NOMO-1 treated with dmso at 0.1 percent for 144 hours (cell line): ENCODE data around the gene SNX24.
A peak's percentile ranks its signal among the peaks of the same experiment; 100 is the strongest.
"Not testable (repeated sequence)": the region's sequence is repeated elsewhere in the genome, so short reads cannot be mapped to it uniquely, and the experiment has no call there.

ENCODE experiments used
- DNase-seq: peaks from one replicate; lab custom pipeline; 2025; ENCODE audit not compliant: unreplicated experiment; lab: John Stamatoyannopoulos, UW

SNX24 gene

DNA sequence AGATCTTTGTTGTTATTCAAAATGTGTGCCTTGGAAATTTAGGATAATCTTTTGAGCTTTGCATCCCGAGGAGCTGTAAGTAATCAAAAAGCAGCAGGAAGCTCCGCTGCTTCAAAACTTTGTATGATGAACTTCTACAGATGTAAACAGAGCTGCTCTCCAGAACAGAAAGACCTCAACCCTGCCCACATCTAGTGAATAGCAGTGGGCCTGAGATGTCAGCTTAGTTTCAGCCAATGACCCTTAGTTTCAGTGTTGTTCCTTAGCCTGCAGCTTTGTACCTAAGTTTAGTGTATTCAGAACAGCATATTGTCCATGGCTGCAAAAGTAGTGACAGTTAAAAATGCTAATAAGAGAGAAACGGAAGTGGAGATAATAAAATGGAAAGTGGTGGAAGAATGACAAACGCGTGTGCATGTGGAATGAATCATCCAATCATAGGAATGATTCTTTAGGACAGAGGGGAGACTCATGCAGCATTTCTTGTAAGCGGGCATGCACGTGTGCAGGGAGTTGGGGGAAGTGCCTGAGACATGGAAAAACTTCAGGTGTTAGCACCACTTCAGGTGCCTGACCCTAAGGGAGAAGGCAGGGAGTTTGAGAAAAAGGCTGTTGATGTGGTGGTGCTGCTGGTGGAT lies 24.9 kb downstream of the SNX24 start:
- no peak for DNase-seq

DNA sequence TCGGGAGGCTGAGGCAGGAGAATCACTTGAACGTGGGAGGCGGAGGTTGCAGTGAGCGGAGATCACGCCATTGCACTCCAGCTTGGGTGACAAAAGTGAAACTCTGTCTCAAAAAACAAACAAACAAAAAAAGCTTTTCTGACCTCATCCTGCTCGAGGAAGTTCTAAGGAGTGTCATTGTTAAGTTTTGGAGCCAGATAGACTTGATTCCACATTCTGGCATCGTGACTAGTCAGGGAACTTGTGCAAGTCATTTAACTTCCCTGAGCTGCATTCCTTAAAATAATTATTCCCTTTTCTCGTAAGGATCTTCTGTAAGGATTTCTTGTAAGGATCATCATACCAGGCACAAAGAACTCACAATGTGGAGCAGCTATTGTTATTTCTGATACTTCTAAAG lies 26.2 kb downstream of the SNX24 start:
- no peak for DNase-seq

DNA sequence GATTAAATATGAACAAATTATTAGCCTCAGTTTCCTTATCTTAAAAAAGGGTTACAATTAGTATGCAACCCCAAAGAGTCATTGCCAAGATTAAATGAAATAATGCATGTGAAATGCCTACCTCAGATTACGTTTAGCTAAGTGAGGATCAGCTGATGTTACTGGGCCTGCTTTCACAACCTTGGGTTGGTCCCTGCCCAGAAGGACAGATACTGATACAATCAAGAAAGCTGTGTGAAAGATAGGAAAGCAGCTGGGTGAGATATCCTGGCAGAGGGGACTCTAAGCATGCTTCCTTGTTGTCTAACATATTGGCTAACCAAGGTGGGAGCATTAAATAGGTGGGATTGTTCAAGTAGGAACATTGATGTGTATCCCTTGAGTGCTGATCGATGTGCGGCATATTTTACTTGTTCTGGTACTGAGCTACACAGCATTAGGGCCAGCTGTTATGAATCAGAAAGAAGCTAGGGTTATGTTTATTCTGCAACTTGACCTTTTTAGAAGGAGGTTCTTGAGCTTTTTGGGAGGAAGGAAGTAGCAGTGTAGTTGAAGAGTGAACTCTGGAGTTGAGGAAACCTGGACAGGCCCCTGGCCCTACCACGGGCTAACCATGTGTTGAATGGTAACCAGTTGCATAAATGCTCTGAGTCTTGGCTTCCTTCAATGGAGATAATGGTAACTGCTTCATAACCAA lies 28.9 kb downstream of the SNX24 start:
- DNase-seq: no peak

DNA sequence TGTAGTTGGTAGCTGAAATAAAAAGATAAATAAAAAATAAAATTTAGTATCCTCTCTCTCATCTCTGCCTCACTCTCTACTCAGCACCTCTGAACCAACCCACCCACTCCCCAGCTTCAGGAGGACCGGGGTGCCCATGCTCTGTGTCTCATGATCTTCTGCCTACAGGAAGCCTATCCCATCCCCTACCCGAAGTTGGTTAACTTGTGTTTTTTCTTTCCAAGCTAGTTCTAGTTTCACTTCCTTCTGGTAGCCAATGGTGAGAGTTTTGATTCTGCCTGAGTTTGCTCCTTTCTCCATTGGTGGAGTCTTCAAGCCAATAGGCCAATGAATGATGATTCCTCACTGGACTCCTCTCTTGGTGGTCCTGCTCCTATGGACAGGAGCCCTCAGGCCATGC lies 32.1 kb downstream of the SNX24 start:
- DNase-seq: peak; percentile 57

DNA sequence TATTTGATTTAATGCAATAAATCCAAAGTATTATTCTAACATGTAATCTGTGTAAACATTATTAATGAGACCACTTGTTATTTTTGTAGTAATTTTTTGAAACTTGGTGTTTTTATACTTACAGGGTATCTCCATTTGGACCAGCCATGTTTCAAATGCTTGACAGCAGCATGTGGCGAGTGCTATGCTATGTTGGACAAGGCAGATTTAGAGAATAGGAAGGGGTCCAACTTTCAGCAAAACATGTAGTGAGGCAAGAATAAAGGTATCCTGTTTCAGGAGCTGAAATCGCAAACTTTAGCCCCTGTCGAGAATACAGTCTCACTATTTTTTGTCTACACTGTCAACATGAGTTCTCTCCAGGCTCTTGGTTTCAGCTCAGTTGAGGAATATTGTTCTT lies 33.7 kb downstream of the SNX24 start:
- no peak for DNase-seq

DNA sequence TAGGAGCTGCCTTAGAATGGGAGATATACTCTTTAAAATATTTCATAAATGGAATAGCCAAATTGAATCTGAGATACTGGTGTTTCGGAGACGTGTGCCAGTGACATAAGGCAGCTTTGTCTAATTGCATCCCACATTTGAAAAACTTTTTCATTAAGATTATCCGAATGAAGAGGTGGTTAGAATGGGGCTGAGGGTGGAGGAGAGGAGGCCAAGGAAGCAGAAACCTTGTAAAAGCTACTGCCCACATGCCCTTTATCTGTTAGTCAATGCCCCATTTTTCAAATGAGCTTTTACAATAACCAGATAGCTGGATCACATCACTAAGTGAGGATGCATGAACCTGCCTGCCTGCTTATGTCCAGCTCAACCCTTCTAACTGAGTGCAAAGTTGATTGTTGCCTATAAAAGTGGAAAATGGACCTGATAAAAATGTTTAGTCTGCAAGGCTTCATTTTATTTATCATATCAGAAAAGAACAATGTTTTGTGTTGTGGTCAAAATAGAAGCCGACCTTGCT lies 34.8 kb downstream of the SNX24 start:
- DNase-seq: no peak

DNA sequence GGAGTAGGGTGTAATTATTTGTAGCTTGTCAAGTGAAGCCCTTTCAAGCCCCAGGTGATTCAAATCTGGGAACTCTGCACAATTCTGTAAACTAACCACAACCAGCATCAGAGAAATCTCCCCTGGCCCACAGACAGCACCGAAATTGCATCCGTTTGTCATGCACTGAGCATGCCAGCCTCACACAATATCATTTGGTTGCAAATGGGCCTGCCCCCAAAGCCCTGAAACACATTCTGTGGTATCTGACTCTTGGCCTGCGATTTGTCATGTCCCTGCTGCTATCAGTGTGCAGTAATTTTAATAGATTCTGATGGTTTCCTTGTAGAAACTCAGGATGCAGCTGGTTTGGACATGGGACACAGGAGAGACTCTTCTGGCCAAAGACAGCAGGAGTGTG lies 35.3 kb downstream of the SNX24 start:
- DNase-seq: no peak

DNA sequence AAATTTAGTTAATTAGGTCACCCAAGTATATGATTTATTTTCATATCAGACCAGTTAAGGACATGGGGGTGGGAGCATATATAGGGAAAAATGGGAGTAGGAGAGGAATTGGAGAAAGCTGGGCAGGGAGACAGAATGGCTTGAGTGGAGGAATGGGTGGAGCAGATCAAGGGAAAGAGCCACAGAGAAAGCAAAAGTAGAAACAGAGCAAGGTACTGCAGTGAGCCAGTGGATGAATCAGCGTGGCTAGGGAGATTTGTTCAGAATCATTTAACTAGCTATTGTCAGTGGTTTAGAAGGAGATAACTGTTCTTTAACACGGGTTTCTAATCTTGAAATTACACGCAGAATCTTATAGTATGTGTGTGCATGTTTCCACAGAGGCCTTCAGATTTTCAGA lies 37.4 kb downstream of the SNX24 start:
- no peak for DNase-seq

DNA sequence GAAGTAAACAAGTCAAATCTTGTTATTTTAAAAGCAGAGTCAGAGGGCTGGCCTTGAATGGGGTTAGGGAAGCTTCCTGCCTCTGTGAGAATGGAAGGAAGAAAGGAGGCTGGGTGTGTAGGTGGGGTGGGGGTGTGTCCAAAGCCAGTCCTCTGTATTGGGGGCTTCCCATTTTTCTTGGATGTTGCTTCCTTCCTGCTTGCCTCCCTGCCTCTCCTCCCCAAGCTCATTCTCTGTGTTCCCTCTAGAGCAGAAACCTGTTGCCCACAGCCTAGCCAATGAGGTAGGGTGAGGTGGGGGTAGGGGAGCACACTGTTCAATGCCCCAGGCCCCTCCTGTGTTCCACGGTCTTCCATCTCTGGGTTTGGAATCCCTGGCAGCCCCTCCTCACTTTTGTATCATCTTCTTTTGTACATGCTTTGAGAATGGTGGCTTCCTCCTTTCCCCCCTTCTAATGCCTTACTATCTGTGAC lies 39.7 kb downstream of the SNX24 start:
- no peak for DNase-seq

DNA sequence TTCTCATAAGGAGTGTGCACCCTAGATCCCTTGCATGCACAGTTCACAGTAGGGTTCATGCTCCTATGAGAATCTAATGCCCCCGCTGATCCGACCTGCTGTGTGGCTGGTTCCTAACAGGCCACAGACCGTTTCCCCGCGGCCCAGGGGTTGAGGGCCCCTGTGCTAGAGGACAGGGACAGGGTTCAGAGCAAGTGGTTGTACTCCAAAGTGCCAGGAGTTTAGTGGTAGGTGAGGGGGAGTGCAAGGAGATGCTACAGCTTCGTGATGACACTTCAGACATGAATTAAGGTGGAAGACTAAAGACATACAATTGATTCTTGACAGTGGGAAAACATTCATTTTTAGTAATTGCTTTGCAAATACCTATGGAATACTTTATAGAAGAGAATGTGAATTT lies 40.5 kb downstream of the SNX24 start:
- no peak for DNase-seq

DNA sequence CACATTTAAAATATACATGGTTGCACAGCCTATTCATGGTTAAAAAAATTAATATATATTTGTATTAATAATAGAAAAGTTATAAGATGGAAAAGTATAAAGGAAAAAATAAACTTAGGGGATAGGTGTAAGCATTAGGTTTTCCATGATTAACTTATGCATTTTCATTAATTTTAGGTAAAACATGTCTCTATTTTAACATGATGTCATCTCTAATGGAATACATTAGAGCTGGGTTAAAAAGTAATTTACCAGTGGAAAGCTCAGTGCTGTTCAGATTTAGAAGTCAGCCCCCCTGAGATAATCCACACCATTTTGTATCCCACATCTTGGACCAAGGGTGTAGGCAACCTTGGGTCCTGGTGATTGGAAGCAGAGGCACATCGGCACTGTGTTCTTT lies 49.7 kb downstream of the SNX24 start:
- no peak for DNase-seq

DNA sequence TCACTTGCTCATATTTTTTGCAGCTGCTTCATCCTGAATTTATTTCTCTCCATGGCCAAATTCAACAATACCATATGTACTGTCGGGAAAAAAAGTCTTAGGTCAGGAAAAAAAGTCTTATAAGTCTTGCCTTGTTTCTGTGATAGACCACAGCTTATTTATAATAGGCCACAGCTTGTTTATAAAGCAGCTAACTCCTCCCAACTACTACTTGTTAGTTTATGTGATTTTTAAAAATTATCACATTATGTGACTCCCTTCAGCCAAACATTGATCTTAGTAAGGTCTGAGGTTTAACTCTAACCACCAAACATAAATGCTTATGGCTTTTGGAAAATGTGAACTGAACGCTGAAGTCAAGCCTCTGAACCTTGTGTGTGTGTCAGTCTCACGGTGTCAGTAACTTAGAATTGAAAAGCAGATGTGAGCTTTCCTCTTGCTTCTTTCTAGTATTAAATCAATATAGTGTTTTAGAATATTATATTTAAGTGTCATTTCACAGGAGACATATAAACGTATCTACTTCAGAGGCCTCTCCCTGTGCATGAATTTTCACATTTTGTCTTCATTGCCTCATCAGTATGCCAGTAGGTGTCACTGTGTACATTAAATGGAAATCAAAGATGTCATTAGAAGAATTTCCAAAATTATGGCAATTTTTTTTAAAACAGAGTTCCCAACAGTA lies 51.3 kb downstream of the SNX24 start:
- DNase-seq: no peak

DNA sequence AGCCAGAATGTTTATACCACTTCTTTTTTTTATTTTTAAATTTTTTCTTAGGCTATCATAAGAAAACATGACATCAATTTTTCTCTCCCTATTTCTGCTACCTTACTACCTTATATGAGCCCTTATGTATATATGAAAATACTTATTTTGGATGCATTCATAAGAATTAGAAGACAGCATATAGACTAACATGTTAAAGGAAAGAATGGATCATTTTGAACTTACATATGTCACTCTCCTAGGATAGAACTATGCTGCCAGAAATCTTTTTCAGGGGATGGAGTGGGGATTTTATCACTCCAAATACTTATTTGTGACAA lies 51.8 kb downstream of the SNX24 start:
- no peak for DNase-seq

DNA sequence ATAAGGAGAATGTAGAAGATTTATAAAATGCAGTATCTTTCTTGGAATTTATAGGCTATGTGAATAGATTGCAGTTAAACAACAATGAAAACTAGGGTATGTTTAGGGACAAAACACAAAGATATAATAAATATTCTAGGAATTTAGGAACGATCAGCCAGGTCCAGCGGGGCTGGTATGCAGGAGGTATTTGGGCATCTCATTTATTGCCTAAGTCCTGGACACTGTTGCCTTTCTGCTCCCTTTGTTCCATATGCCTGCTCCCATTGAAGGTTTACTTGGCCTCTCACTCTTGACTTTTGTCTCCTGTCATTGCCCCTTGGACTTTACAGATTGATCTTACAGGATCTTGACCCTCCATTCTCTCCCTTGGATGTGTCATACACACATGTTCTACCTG lies 55.9 kb downstream of the SNX24 start:
- DNase-seq: no peak

DNA sequence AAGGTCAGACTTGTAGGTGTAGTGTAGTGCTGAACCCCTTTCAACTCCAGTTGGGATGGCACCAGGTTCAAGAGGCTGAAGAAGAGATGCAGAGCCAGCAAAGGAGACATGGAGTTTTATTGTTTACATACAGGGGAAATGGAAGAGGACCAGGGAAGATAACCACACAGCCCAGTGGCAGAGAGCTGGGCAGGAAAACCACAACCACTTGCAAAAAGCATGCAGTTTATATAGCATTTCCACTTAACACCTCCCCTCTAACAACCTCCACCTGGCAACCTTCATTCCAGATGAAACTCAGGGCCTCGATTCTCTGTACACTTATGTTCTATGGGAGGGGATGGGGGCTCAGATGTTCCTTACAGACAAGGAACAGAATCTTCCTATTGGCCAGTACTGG lies 56.9 kb downstream of the SNX24 start:
- DNase-seq: no peak

DNA sequence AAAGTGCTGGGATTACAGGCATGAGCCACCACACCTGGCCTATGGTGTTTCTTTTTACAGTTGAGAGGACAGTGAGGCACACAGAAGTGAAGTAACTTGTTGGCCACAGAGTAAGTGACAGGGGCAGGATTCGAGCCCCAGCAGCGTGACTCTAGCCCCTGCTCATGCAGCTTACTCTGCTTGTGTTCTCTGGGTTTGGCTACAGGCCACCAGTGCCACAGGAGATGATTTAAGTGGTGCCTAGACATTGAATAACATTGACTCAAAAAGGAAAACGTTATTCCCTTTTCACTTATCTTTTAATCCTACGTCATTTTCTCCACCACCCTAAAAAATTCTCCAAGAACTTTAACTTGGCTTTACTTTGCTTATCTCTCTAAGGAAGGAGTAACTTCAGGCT lies 61.4 kb downstream of the SNX24 start:
- DNase-seq: no peak

DNA sequence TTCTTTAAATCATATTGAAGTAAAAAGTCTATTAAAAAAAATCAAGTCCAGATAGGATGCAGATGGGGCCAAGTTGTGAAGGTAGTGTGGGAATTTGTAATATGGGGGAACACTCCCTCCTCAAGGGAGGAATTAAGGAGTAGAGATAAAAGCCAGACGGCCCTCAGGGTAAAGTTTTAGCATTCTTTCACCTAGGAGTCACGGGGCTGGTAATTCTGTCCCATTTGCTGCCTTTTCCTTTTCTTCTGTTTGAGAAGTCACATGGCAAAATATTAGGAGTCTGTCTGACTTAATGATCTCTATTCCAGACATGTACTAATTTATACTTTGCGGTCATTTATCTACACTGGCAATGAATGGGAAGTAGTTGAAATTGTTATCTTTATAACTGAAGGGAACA lies 61.9 kb downstream of the SNX24 start:
- no peak for DNase-seq

DNA sequence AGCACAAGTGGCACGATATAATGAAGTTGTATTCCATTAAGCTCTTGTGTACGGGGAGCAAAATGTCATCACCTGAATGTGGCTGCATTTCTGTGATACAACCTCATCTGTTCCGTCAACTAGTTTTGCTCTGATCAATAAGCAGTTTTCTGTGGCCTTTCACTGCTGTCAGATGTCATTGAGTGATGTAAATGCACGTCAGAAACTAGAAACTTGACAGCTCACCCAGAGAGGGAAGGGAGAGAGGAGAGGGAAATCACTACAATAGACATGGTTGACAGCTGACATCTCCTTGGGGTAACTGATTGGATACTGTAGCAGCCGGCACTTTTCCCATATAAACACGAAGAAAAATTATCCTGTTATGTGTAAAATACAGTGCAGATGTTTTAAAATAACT lies 62.7 kb downstream of the SNX24 start:
- DNase-seq: no peak

DNA sequence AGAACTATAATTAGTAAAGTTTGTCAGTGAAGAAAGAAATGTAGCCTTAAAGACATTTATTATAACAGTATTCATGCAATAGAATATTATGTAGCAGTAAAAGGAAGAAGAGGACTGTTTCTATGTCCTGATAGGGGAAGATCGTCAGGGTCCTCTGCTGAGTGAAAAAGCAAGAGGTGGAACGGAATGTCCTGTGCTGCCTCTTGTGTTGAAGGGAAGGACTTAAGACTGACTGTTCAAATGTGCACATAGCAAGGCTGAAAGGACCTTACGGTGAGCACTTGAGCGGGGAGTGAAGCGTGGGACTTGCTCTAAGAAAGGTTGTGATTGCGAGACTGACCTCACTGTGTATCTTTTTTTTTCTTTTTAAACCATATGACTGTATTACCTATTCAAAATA lies 63.2 kb downstream of the SNX24 start:
- no peak for DNase-seq

DNA sequence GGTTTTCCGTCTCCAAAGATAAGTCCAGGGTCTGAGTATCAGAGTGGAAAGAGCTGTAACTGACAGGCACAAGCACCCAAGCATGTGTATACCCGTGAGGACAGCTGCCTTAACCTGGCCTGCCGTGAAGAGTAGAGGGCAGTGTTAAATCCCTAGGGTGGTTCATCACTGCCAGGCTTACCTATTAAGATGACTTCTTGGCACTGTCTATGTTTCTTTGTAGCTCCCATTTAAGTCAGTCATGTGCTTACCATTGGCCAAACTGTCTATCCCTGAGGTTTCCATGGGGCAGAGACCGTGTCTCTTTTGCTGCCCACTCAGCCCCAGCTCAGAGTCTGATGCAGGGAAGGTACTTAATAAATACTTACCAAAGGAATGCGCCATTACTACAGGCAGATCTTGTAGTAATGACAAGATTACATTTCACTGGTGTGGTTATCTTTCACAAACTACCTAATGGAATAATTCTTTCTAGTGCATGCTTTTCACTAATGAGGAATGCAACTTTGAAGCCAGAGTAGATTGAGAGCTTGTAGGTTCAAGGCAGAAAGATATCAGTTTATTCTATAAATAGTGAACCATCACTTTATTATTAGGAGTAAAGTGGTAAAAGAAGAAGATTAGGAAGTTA lies 64.2 kb downstream of the SNX24 start:
- no peak for DNase-seq

DNA sequence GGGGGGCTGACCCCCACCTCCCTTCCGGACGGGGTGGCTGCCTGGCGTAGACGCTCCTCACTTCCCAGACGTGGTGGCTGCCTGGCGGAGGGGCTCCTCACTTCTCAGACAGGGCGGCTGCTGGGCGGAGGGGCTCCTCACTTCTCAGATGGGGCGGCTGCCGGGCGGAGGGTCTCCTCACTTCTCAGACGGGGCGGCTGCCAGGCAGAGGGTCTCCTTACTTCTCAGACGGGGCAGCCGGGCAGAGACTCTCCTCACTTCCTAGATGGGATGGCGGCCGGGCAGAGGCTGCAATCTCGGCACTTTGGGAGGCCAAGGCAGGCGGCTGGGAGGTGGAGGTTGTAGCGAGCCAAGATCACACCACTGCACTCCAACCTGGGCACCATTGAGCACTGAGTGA lies 68.0 kb downstream of the SNX24 start:
- DNase-seq: not testable (repeated sequence)
